ENCODE results near the gene SERGEF. TPM values are rescaled to one million over a fixed set of nuclear protein-coding genes. Genes with fewer than 3 reads are reported as not detected.

Gene SERGEF
- total RNA-seq, 4 donors from 2014 or later: 17.1 to 39.3 (median 33.1) TPM

- intact Hi-C loops (cut with DNase I; ENCODE audit: low total_unique reads): no loop called here
- DNase-seq (ENCODE audit: low spot score in 2 of 2): no peak
- no peak overlapping the region for H3K4me3 ChIP-seq (ENCODE audit: low read depth, poor library complexity, severe bottlenecking)
- TF ChIP-seq POLR2A (IDR thresholded peaks at IDR 0.05): no peak
- TF ChIP-seq, protein P1, sequence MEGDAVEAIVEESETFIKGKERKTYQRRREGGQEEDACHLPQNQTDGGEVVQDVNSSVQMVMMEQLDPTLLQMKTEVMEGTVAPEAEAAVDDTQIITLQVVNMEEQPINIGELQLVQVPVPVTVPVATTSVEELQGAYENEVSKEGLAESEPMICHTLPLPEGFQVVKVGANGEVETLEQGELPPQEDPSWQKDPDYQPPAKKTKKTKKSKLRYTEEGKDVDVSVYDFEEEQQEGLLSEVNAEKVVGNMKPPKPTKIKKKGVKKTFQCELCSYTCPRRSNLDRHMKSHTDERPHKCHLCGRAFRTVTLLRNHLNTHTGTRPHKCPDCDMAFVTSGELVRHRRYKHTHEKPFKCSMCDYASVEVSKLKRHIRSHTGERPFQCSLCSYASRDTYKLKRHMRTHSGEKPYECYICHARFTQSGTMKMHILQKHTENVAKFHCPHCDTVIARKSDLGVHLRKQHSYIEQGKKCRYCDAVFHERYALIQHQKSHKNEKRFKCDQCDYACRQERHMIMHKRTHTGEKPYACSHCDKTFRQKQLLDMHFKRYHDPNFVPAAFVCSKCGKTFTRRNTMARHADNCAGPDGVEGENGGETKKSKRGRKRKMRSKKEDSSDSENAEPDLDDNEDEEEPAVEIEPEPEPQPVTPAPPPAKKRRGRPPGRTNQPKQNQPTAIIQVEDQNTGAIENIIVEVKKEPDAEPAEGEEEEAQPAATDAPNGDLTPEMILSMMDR (IDR thresholded peaks at IDR 0.05): no peak
Measured at GRCh38 chr11:18014876-18015275, 2.0 kb upstream of the SERGEF start.

DNA sequence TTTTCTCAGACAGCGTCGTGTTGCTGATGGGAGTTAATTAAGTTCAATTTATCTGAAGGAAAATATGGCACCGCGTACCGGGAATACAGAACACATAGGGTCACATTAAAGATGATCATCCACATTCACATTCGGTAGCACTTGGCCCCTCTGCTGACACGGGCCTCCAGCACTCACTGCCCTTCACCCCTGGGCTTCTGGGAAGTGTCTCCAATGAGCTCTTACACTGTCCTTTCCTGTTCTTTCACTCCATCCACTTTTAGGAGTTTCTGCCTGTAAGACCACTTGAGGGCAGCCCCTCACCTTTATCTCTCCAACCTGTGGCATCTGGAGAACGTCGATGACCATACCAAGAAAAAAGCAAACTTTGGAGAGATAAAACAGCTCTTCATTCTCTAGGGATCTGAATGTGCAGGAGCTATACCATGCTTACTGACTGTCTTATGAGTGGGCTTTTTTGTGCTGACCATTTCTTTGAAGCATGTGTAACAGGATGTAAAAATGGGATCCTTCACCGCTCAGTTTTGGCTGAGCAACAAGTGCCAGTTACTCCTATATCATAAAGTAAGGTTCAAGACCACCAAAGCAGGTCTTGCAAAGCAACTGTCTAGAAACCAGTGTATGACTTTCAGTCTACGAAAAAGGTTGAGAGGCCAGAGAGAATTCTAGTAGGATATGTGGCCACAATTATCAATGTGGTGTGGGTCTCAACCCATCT is 1.1 kb upstream of the SERGEF start:
- no peak for TF ChIP-seq POLR2A (IDR thresholded peaks at IDR 0.05)
- TF ChIP-seq, protein P1 (IDR thresholded peaks at IDR 0.05): no peak
- WGBS, 2 donors: 21 to 24% methylated on average over 11 of the region's 11 CpGs
- intact Hi-C loops (cut with DNase I; ENCODE audit: low total_unique reads): no loop called here
- no peak for DNase-seq (ENCODE audit: low spot score in 2 of 2)
- H3K4me3 ChIP-seq (ENCODE audit: low read depth, poor library complexity, severe bottlenecking): peak overlapping the region; percentile 86

- 7 to 17% methylated on average over 16 to 38 of the region's 46 CpGs for WGBS, 2 donors
- H3K4me3 ChIP-seq (ENCODE audit: low read depth, poor library complexity, severe bottlenecking): peak overlapping the region; percentile 86
- peak in 1 of 2 donors; percentile 17 for DNase-seq (ENCODE audit: low spot score in 2 of 2)
- intact Hi-C loops (cut with DNase I; ENCODE audit: low total_unique reads): no loop called here
- TF ChIP-seq POLR2A (IDR thresholded peaks at IDR 0.05): no peak
- TF ChIP-seq, protein P1 (IDR thresholded peaks at IDR 0.05): no peak
Measured at GRCh38 chr11:18012122-18012905, 533 bp downstream of the SERGEF start.

DNA sequence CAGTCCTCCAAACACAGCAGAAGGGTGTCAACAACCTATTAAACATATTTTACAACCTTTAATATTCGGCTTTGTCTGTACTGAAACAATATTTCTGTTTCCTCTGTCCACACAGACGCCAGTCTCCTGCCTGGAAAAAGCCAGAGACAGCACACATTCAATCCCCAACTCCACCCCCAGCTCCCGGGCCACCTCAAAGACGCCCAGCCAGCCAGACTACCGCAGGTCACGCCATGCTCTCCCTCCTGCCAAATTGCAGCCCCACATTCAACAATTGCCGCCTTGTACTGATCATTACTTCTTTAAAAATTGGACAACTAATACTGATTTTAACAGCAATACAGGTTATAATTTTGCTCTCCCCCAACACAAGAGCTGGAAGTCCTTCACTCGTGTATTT is 1.2 kb downstream of the SERGEF start:
- TF ChIP-seq, protein P1 (IDR thresholded peaks at IDR 0.05): no peak
- no peak for TF ChIP-seq POLR2A (IDR thresholded peaks at IDR 0.05)
- no peak overlapping the region for H3K4me3 ChIP-seq (ENCODE audit: low read depth, poor library complexity, severe bottlenecking)
- 71 to 72% methylated on average over 8 of the region's 8 CpGs for WGBS, 2 donors
- no peak for DNase-seq (ENCODE audit: low spot score in 2 of 2)
- intact Hi-C loops (cut with DNase I; ENCODE audit: low total_unique reads): no loop called here

- intact Hi-C loops (cut with DNase I; ENCODE audit: low total_unique reads): no loop called here
- WGBS, 2 donors: 80 to 83% methylated on average over 10 of the region's 10 CpGs
- no peak overlapping the region for H3K4me3 ChIP-seq (ENCODE audit: low read depth, poor library complexity, severe bottlenecking)
- DNase-seq (ENCODE audit: low spot score in 2 of 2): no peak
- no peak for TF ChIP-seq POLR2A (IDR thresholded peaks at IDR 0.05)
- TF ChIP-seq, protein P1 (IDR thresholded peaks at IDR 0.05): no peak
Measured at GRCh38 chr11:18010977-18011586, 1.8 kb downstream of the SERGEF start.
